A673 (cell line): ENCODE measurements around the gene CTTNBP2NL. TPM values are rescaled to one million over a fixed set of nuclear protein-coding genes. Genes with fewer than 3 reads are reported as not detected.

ENCODE experiments used
- BruUV-seq: library from RNA; stranded (reverse); fragments of 400-500 nt; replicated peaks from 2 replicates; lab custom pipeline; 2021; lab: Mats Ljungman, UMichigan
- CTCF ChIA-PET: fragments of 300-600 bp; sonication (Branson Sonifier 250); formaldehyde crosslinking; loops from one replicate; lab custom pipeline; 2022; ENCODE audit warnings: antibody characterized with exemption; lab: Charles Lee
- POLR2A ChIA-PET: fragments of 300-600 bp; sonication (Branson Sonifier 250); formaldehyde crosslinking; loops from one replicate; lab custom pipeline; 2022; ENCODE audit warnings: antibody characterized with exemption; ENCODE audit not compliant: low non-redundant PET; lab: Charles Lee
- DNase-seq: peaks from one replicate; pipeline ENCODE4 v3.0.0-alpha.2; 2015; ENCODE audit warnings: low spot score
- H3K27ac ChIP-seq: fragments of 200-600 bp; sonication (generic); 2 replicates; pipeline ENCODE4 v1.5.1; 2016; ENCODE audit warnings: mixed run types, low read depth, mild to moderate bottlenecking, mixed read lengths, antibody characterized with exemption, low read length; ENCODE audit not compliant: poor library complexity, severe bottlenecking
- H3K27me3 ChIP-seq: fragments of 200-600 bp; sonication (generic); replicated peaks from 2 replicates; pipeline ENCODE4 v1.6.1; 2017; ENCODE audit warnings: mixed run types, low read depth, mild to moderate bottlenecking, mixed read lengths, antibody characterized with exemption, low read length; ENCODE audit not compliant: insufficient read depth, poor library complexity
- H3K36me3 ChIP-seq: fragments of 200-600 bp; sonication (generic); 2 replicates; pipeline ENCODE4 v1.6.1; 2016; ENCODE audit warnings: mixed run types, mild to moderate bottlenecking, mixed read lengths, antibody characterized with exemption, low read length; ENCODE audit not compliant: insufficient read depth, poor library complexity, severe bottlenecking
- H3K4me1 ChIP-seq: fragments of 200-600 bp; sonication (generic); 2 replicates; pipeline ENCODE4 v1.6.1; 2017; ENCODE audit warnings: mixed run types, mild to moderate bottlenecking, mixed read lengths, antibody characterized with exemption, low read length; ENCODE audit not compliant: insufficient read depth, poor library complexity, severe bottlenecking
- H3K4me3 ChIP-seq: fragments of 200-600 bp; sonication (generic); 2 replicates; pipeline ENCODE4 v1.5.1; 2016; ENCODE audit warnings: low read depth, mixed run types, mild to moderate bottlenecking, mixed read lengths, low read length; ENCODE audit not compliant: poor library complexity, severe bottlenecking
- H3K9me3 ChIP-seq: fragments of 200-600 bp; sonication (generic); 2 replicates; pipeline ENCODE4 v1.6.1; 2016; ENCODE audit warnings: mixed run types, low read depth, mild to moderate bottlenecking, mixed read lengths, antibody characterized with exemption, low read length; ENCODE audit not compliant: poor library complexity, severe bottlenecking
- CTCF ChIP-seq: fragments of 300-800, 200-600 bp; sonication (generic); conservative IDR thresholded peaks from 2 replicates; pipeline ENCODE4 v1.5.1; 2017; ENCODE audit warnings: low read depth, mild to moderate bottlenecking, antibody characterized with exemption, low read length, moderate library complexity, mixed read lengths
- EZH2 ChIP-seq: fragments of 200-600 bp; sonication (generic); IDR thresholded peaks from 2 replicates; pipeline ENCODE4 v1.6.1; 2017; ENCODE audit warnings: borderline replicate concordance, low read depth, mild to moderate bottlenecking, mixed read lengths, antibody characterized with exemption, low read length; ENCODE audit not compliant: poor library complexity, severe bottlenecking
- intact Hi-C: fragments of 100-400 bp; cut with micrococcal nuclease; formaldehyde crosslinking; loops from one replicate; pipeline ENCODE4 v1.10.0; 2022; ENCODE audit not compliant: unreplicated experiment
- total RNA-seq: library from RNA; stranded (reverse); gene quantifications from 2 replicates; pipeline ENCODE4 v1.2.3, GENCODE V29; 2021

The CTTNBP2NL gene
- total RNA-seq, 1 experiment from 2014 or later, result 32.7 TPM

- intact Hi-C loops, result loop anchor here (5.0 kb wide), 1 partner anchor 203 kb away; the partner anchor contains the start of gene RHOC
- CTCF ChIA-PET, result interaction anchor here (0.6 kb wide), 1 partner anchor 1172 kb away, joined by 8 read pairs; no protein-coding TSS in a partner anchor
These were observed 108.1 kb downstream of the CTTNBP2NL start for GRCh38 chr1:112504001-112504660.

DNA sequence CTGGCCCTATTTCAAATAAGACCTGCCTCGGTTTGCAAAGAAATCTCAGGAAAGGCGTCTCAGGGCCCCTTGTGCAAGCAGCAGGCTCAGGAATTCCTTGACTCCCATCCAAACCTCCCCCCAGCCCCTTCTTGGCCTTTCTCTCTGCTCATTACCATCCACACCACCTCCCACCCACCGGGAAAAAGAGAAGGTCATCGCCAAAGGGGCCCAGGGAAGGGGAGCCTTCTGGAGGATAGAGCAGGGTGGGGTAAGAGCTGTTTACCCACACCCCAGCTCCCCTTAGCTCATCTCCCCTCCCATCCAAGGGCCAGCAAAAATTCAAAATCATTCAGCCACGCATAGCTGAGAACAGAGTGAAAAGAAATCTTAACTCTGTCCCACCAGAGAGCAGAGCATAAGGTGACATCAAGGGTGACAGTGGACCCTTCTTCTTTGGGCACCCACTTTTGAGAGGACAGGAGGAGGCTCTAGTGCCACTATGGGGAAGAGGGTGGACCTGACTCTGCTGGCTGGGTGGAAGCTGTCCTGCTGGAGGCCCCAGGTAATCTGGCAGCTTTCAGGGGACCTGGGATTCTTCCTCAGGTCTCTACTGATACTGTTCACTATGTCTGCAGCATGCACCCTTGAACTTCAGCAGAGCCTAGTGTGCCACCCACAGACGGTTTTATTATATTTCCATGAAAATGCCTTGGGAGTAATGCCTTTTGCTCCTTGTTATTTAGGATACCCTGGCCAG, 108.8 kb downstream of the CTTNBP2NL start:
- H3K36me3 ChIP-seq, result no peaks in the 10 kb centered on the region
- ChIA-PET POLR2A (no interaction called here), CTCF (interaction anchor here (0.6 kb wide), 1 partner anchor 1171 kb away, joined by 8 read pairs; no protein-coding TSS in a partner anchor)
- no peaks in the 10 kb centered on the region for H3K9me3 ChIP-seq
- H3K27ac ChIP-seq, result no peak overlapping the region
- H3K4me3 ChIP-seq, result no peak overlapping the region
- peaks cover 10% of the 10 kb centered on the region for H3K4me1 ChIP-seq
- TF ChIP-seq EZH2 (no peak), CTCF (no peak)
- DNase-seq, result no peak
- intact Hi-C loops, result loop anchor here (5.0 kb wide), 1 partner anchor 202 kb away; the partner anchor contains the start of gene RHOC
- no TSS peak for BruUV-seq
- H3K27me3 ChIP-seq, result peaks cover 18% of the 10 kb centered on the region

More at GRCh38 chr1:112504001-112504660, 108.1 kb downstream of the CTTNBP2NL start:
- POLR2A ChIA-PET, result no interaction called here
- Histone ChIP-seq H3K4me1 (peaks cover 10% of the 10 kb centered on the region), H3K27me3 (peaks cover 12% of the 10 kb centered on the region), H3K9me3 (no peaks in the 10 kb centered on the region), H3K36me3 (no peaks in the 10 kb centered on the region), H3K4me3 (no peak overlapping the region), H3K27ac (no peak overlapping the region)
- no peak for DNase-seq
- no TSS peak for BruUV-seq
- TF ChIP-seq EZH2, result no peak
- no peak for TF ChIP-seq CTCF

DNA sequence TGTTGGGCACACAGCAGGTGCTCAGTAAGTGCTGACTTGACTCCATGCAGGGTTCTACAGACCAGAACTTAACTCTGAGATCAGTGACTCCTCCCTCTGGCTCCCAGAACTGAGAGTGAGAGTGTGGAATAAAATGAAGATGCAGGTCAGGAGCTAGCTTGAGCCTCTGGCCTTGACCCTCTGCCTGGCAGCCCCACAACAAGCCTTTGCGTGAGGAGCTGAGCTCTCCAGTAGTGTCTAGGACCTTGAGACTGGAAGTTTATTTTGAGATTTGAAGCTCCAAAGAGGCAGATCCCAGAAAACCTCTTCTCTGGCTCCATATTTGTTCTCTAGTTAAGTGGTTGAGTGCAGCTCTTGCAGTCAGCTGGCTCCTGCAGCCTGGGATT, 109.4 kb downstream of the CTTNBP2NL start:
- intact Hi-C loops, result no loop called here
- no TSS peak for BruUV-seq
- CTCF ChIA-PET, result no interaction called here
- H3K27me3 ChIP-seq, result peaks cover 19% of the 10 kb centered on the region
- no peaks in the 10 kb centered on the region for H3K36me3 ChIP-seq
- no peaks in the 10 kb centered on the region for H3K9me3 ChIP-seq
- H3K4me1 ChIP-seq, result peaks cover 10% of the 10 kb centered on the region
- TF ChIP-seq CTCF (no peak), EZH2 (no peak)
- H3K4me3 ChIP-seq, result no peak overlapping the region
- no peak for DNase-seq
- POLR2A ChIA-PET, result no interaction called here
- H3K27ac ChIP-seq, result no peak overlapping the region
